HCT116 (cell line): ENCODE measurements around the gene CIDEA. TPM values are rescaled to one million over a fixed set of nuclear protein-coding genes. Genes with fewer than 3 reads are reported as not detected.

Experiments
- ATAC-seq: fragments of 200-7000 bp; cut with Tn5 transposase; 2 replicates; pipeline ENCODE4 v1.9.1; 2020; ENCODE audit warnings: mild to moderate bottlenecking, moderate library complexity
- BruUV-seq: library from RNA; stranded (reverse); fragments of 400-500 nt; replicated peaks from 2 replicates; lab custom pipeline; 2021; lab: Mats Ljungman, UMichigan
- CTCF ChIA-PET: fragments of 300-600 bp; sonication (Branson Sonifier 250); formaldehyde crosslinking; loops from one replicate; lab custom pipeline; 2021; ENCODE audit warnings: antibody characterized with exemption; lab: Charles Lee
- POLR2A ChIA-PET: fragments of 300-600, 350-600 bp; sonication (Branson Sonifier 250); formaldehyde crosslinking; loops from one replicate; lab custom pipeline; 2021; ENCODE audit warnings: antibody characterized with exemption; lab: Charles Lee
- RAD21 ChIA-PET, 2 experiments: fragments of 300-600 bp; sonication (Branson Sonifier 250); formaldehyde crosslinking; loops; one replicate each; lab custom pipeline; 2023; ENCODE audit warnings: low total read pairs in 2 of 2; ENCODE audit not compliant: uncharacterized antibody in 2 of 2, unreplicated experiment in 2 of 2, low non-redundant PET in 1 of 2; lab: Charles Lee
- DNase-seq: peaks from one replicate; pipeline ENCODE4 v3.0.0-alpha.2; 2010; ENCODE audit warnings: low read depth, low spot score
- H2AFZ ChIP-seq: fragments of 200-600 bp; shearing (Covaris generic), sonication (generic); 2 replicates; pipeline ENCODE4 v1.6.1; 2017; ENCODE audit warnings: low read depth, mixed run types, mixed read lengths, antibody characterized with exemption, low read length; ENCODE audit not compliant: poor library complexity, severe bottlenecking
- H3K27ac ChIP-seq: 2 replicates; pipeline ENCODE4 v1.5.1; 2012; ENCODE audit warnings: low read depth, low read length
- H3K27me3 ChIP-seq: fragments of 200-600 bp; sonication (generic); 2 replicates; pipeline ENCODE4 v1.6.1; 2016; ENCODE audit warnings: mixed run types, low read length, mixed read lengths; ENCODE audit not compliant: insufficient read depth
- H3K36me3 ChIP-seq, 2 experiments: fragments of 200-500 bp in 1 of 2; fragments of 200-600 bp in 1 of 2; sonication (Bioruptor generic) in 1 of 2; sonication (generic) in 1 of 2; 2 replicates each; pipeline versions ENCODE4 v1.5.1 to v1.6.1; 2014 to 2016; ENCODE audit warnings: low read length in 2 of 2, inconsistent platforms in 1 of 2, mixed read lengths in 1 of 2, mixed run types in 1 of 2; ENCODE audit not compliant: insufficient read depth in 2 of 2, control insufficient read depth in 1 of 2
- H3K4me1 ChIP-seq, 2 experiments: fragments of 200-600 bp in 1 of 2; sonication (generic) in 1 of 2; 2 replicates each; pipeline versions ENCODE4 v1.5.1 to v1.6.1; 2012 to 2017; ENCODE audit warnings: low read length in 2 of 2, inconsistent platforms in 1 of 2, mild to moderate bottlenecking in 1 of 2, mixed read lengths in 1 of 2, mixed run types in 1 of 2, moderate library complexity in 1 of 2; ENCODE audit not compliant: insufficient read depth in 2 of 2, control insufficient read depth in 1 of 2
- H3K4me2 ChIP-seq: fragments of 200-600 bp; sonication (generic); 2 replicates; pipeline ENCODE4 v1.6.1; 2017; ENCODE audit warnings: mixed run types, low read length, mixed read lengths
- H3K4me3 ChIP-seq, 2 experiments: fragments of 200-600 bp in 1 of 2; sonication (generic) in 1 of 2; replicated peaks in 1 of 2; 2 replicates each; pipeline ENCODE4 v1.5.1; 2011 to 2016; ENCODE audit warnings: low read length in 2 of 2, control low read depth in 1 of 2, low read depth in 1 of 2, mild to moderate bottlenecking in 1 of 2, mixed read lengths in 1 of 2, mixed run types in 1 of 2
- H3K79me2 ChIP-seq: fragments of 200-600 bp; sonication (generic); 2 replicates; pipeline ENCODE4 v1.6.1; 2017; ENCODE audit warnings: mild to moderate bottlenecking, mixed run types, low read length, moderate library complexity, mixed read lengths; ENCODE audit not compliant: insufficient read depth
- H3K9ac ChIP-seq: fragments of 200-600 bp; sonication (generic); 2 replicates; pipeline ENCODE4 v1.6.1; 2016; ENCODE audit warnings: low read length, mixed read lengths
- H3K9me2 ChIP-seq: fragments of 200-600 bp; sonication (generic), shearing (Covaris generic); 2 replicates; pipeline ENCODE4 v1.6.1; 2017; ENCODE audit warnings: mixed run types, mild to moderate bottlenecking, moderate library complexity; ENCODE audit not compliant: insufficient read depth
- H3K9me3 ChIP-seq, 2 experiments: fragments of 200-500 bp in 1 of 2; fragments of 200-600 bp in 1 of 2; sonication (Bioruptor generic) in 1 of 2; sonication (generic) in 1 of 2; 2 replicates each; pipeline ENCODE4 v1.6.1; 2014 to 2017; ENCODE audit warnings: low read length in 2 of 2, mixed read lengths in 2 of 2, inconsistent platforms in 1 of 2, low read depth in 1 of 2, mild to moderate bottlenecking in 1 of 2, mixed run types in 1 of 2, moderate library complexity in 1 of 2; ENCODE audit not compliant: control insufficient read depth in 1 of 2, insufficient read depth in 1 of 2
- H4K20me1 ChIP-seq: fragments of 200-600 bp; sonication (generic), shearing (Covaris generic); 2 replicates; pipeline ENCODE4 v1.6.1; 2017; ENCODE audit warnings: mixed run types, mild to moderate bottlenecking, moderate library complexity; ENCODE audit not compliant: insufficient read depth
- CBX3 ChIP-seq: IDR thresholded peaks from 2 replicates; pipeline ENCODE4 v1.6.1; 2012; ENCODE audit warnings: low read depth
- CEBPB ChIP-seq: IDR thresholded peaks from 2 replicates; pipeline ENCODE4 v1.6.1; 2012; ENCODE audit warnings: low read depth
- ELF1 ChIP-seq: IDR thresholded peaks from 2 replicates; pipeline ENCODE4 v1.6.1; 2012; ENCODE audit warnings: low read depth, borderline replicate concordance
- POLR2AphosphoS5 ChIP-seq: IDR thresholded peaks from 2 replicates; pipeline ENCODE4 v1.6.1; 2011; ENCODE audit warnings: mild to moderate bottlenecking, low read depth, low read length, moderate library complexity
- SRF ChIP-seq: IDR thresholded peaks from 2 replicates; pipeline ENCODE4 v1.6.1; 2012; ENCODE audit warnings: low read depth
- YY1 ChIP-seq: IDR thresholded peaks from 2 replicates; pipeline ENCODE4 v1.6.1; 2011; ENCODE audit warnings: low read length, low read depth, moderate library complexity, mild to moderate bottlenecking; ENCODE audit not compliant: insufficient replicate concordance; ENCODE audit errors: extremely low read depth
- ZBTB33 ChIP-seq: IDR thresholded peaks from 2 replicates; pipeline ENCODE4 v1.6.1; 2011; ENCODE audit warnings: mild to moderate bottlenecking, low read length, moderate library complexity; ENCODE audit not compliant: insufficient replicate concordance; ENCODE audit errors: extremely low read depth
- ZFX ChIP-seq: fragments of 450-650 bp; IDR thresholded peaks from 2 replicates; pipeline ENCODE4 v1.6.1; 2017
- intact Hi-C: fragments of 100-400 bp; cut with micrococcal nuclease; formaldehyde crosslinking; loops from 2 replicates; pipeline ENCODE4 v1.10.0; 2022
- total RNA-seq: library from RNA; stranded (reverse); gene quantifications from one replicate; pipeline ENCODE4 v1.2.1, GENCODE V29; 2021; ENCODE audit not compliant: unreplicated experiment

The CIDEA gene
- total RNA-seq, 1 experiment from 2014 or later: not detected

DNA sequence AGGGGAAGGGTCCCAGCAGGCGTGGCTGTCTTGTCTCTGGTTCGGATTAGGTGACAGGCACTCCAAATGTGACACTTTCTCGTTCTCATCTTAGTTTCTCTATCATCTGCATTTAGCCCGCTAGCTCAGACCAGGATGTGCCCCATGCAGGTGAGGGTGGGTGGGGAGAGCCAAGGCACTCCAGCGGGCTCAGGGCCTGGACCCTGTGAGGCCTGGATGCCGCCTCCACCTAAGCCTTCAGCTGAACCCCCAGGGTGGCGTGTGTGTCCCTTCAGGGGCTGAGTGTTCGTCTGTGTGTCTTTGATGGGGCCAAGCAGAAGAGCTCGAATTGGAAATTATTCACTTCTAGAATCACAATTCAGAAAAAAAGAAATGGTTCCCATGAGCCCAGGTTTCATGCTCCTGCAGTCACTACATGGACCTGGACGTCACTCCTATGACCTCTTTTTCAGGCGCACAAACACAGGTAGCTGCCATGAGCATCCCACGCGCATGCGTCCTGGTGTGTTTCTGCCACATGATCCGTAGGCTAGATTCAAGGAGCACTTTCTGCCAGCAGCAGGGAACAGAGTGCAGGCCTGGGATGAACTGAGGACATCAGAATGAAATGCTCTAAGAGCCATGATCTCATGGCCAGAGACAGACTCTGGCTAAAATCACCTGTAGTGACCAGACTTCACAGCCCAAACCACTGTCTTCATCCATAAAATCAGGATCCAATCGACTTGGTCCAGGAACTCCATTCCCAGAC is 25.8 kb downstream of the CIDEA start:
- Histone ChIP-seq H3K27me3 (no peaks in the 10 kb centered on the region), H4K20me1 (no peaks in the 10 kb centered on the region), H3K9ac (no peak overlapping the region), H3K9me2 (no peaks in the 10 kb centered on the region), H3K4me1 (peaks cover 9 to 28% of the 10 kb centered on the region in 2 experiments; a peak in 3 of 4 replicates), H2AFZ (no peak overlapping the region), H3K36me3 (no peaks in the 10 kb centered on the region), H3K79me2 (no peaks in the 10 kb centered on the region), H3K4me3 (no peak overlapping the region), H3K4me2 (no peak overlapping the region), H3K27ac (no peak overlapping the region), H3K9me3 (no peaks in the 10 kb centered on the region)
- DNase-seq: no peak
- no TSS peak for BruUV-seq
- RAD21 ChIA-PET: no interaction called here
- TF ChIP-seq SRF (no peak), ZFX (no peak), ELF1 (no peak), POLR2AphosphoS5 (no peak), CBX3 (no peak), YY1 (no peak), ZBTB33 (no peak), CEBPB (no peak)
- intact Hi-C loops: loop anchor here (5.0 kb wide), 1 partner anchor 382 kb away; no protein-coding TSS in a partner anchor
- CTCF ChIA-PET: interaction anchor here (2.6 kb wide), 1 partner anchor 8 kb away, joined by 13 read pairs; no protein-coding TSS in a partner anchor
- no peak for ATAC-seq
- POLR2A ChIA-PET: interaction anchor here (0.5 kb wide), 1 partner anchor 29 kb away, joined by 3 read pairs; no protein-coding TSS in a partner anchor
